Eye (tissue), 1 donor: Measurements from ENCODE around the gene PPP1R3E.
"Not testable (repeated sequence)": the region's sequence is repeated elsewhere in the genome, so short reads cannot be mapped to it uniquely, and the experiment has no call there.

Experiments
- DNase-seq: peaks from one replicate; pipeline ENCODE4 v3.0.0-alpha.2; 2015

The PPP1R3E gene

GRCh38 chr14:23302290-23303225 lies at the start of gene PPP1R3E:
Gene PPP1R3E (minus strand): TSS chr14:23302859. CDS start chr14:23302576, 283 bp downstream.
- peak; percentile 85 for DNase-seq

- no peak for DNase-seq
Measured at GRCh38 chr14:23351681-23352505, 49.2 kb upstream of the PPP1R3E start.

GRCh38 chr14:23349156-23349845 lies 46.6 kb upstream of the PPP1R3E start:
- no peak for DNase-seq

- DNase-seq: no peak
Measured at GRCh38 chr14:23348297-23348655, 45.6 kb upstream of the PPP1R3E start.

- no peak for DNase-seq
Measured at GRCh38 chr14:23347406-23348296, 45.0 kb upstream of the PPP1R3E start.

GRCh38 chr14:23346693-23347405 lies 44.2 kb upstream of the PPP1R3E start:
- DNase-seq: no peak

- no peak for DNase-seq
Measured at GRCh38 chr14:23345987-23346692, 43.5 kb upstream of the PPP1R3E start.

- no peak for DNase-seq
Measured at GRCh38 chr14:23344481-23344880, 41.8 kb upstream of the PPP1R3E start.

GRCh38 chr14:23339506-23340268 lies 37.0 kb upstream of the PPP1R3E start:
- no peak for DNase-seq

GRCh38 chr14:23335623-23336022 lies 33.0 kb upstream of the PPP1R3E start:
- DNase-seq: no peak

GRCh38 chr14:23327947-23328744 lies 25.5 kb upstream of the PPP1R3E start:
- peak; percentile 94 for DNase-seq

GRCh38 chr14:23326491-23327332 lies 24.1 kb upstream of the PPP1R3E start:
- no peak for DNase-seq

GRCh38 chr14:23325746-23326145 lies 23.1 kb upstream of the PPP1R3E start:
- DNase-seq: not testable (repeated sequence)

- no peak for DNase-seq
Measured at GRCh38 chr14:23324993-23325392, 22.3 kb upstream of the PPP1R3E start.

GRCh38 chr14:23324455-23324846 lies 21.8 kb upstream of the PPP1R3E start:
- no peak for DNase-seq

GRCh38 chr14:23323838-23324454 lies 21.3 kb upstream of the PPP1R3E start:
- no peak for DNase-seq
